Measurements from ENCODE around the gene MRPL40.

Gene MRPL40

DNA sequence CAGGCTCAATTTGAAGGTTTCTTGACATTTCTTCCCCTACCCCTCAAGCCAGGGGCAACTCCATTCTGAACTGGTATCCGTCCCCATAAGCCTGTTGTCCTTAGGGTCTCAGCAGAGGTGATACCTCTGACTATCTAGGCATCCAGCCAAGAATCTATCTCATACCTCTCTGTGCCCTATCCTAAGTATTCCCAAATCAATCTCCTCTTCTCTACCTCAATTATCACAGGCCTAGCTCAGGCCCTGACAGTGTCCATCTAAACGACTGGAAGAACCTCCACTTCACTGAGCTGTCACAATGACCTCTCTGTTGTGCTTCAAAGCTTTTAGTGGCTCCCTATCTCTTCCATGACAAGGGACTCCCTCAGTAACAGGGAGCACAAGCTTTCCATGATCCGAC, 27.7 kb upstream of the MRPL40 start:
- TF ChIP-seq, protein P1, sequence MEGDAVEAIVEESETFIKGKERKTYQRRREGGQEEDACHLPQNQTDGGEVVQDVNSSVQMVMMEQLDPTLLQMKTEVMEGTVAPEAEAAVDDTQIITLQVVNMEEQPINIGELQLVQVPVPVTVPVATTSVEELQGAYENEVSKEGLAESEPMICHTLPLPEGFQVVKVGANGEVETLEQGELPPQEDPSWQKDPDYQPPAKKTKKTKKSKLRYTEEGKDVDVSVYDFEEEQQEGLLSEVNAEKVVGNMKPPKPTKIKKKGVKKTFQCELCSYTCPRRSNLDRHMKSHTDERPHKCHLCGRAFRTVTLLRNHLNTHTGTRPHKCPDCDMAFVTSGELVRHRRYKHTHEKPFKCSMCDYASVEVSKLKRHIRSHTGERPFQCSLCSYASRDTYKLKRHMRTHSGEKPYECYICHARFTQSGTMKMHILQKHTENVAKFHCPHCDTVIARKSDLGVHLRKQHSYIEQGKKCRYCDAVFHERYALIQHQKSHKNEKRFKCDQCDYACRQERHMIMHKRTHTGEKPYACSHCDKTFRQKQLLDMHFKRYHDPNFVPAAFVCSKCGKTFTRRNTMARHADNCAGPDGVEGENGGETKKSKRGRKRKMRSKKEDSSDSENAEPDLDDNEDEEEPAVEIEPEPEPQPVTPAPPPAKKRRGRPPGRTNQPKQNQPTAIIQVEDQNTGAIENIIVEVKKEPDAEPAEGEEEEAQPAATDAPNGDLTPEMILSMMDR (IDR thresholded peaks at IDR 0.05; ENCODE audit: insufficient read depth, low read length, poor library complexity, severe bottlenecking): no peak
- TF ChIP-seq EZH2phosphoT487 (conservative IDR thresholded peaks at IDR 0.05; ENCODE audit: low read length): no peak
- Histone ChIP-seq H3K36me3 (ENCODE audit: low read length) (no peaks in the 10 kb centered on the region), H2AFZ (ENCODE audit: low read depth, low read length, severe bottlenecking) (no peak overlapping the region)

DNA sequence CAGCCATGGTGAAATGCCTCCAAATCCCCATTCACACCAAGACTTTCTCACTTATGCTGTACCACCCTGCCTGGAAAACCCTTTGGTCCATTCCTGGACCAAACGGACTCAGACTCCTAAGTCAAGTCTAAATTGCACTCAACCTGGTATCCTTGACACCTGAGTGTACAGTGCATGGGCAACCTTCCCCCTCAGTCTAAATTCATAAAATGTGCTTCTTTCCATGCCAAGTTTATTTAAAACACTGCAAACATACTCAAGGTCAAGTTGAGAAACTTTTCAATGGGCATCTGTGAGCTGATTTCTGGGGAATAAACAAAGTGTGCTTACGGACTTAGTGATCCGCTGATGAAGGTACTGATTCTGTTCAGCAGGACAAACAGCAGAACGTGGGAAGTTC, 27.2 kb upstream of the MRPL40 start:
- no peaks in the 10 kb centered on the region for H3K9me2 ChIP-seq (replicated peaks; ENCODE audit: insufficient read depth, low read length)
- H3K9ac ChIP-seq (ENCODE audit: low read length): no peak overlapping the region
- H3K4me2 ChIP-seq (ENCODE audit: low read depth, low read length, poor library complexity, severe bottlenecking): no peak overlapping the region
- no peak overlapping the region for H3K27ac ChIP-seq (ENCODE audit: low read depth, low read length)
- no peaks in the 10 kb centered on the region for H3F3A ChIP-seq (ENCODE audit: insufficient read depth)
- H3K4me3 ChIP-seq (ENCODE audit: insufficient read depth, low read length, poor library complexity, severe bottlenecking): no peak overlapping the region
- no peaks in the 10 kb centered on the region for H3K27me3 ChIP-seq (ENCODE audit: low read length)
- H4K20me1 ChIP-seq (ENCODE audit: low read depth, low read length): no peaks in the 10 kb centered on the region
- no peaks in the 10 kb centered on the region for H3K36me3 ChIP-seq (ENCODE audit: low read length)
- H2AFZ ChIP-seq (ENCODE audit: low read depth, low read length, severe bottlenecking): no peak overlapping the region
- H3K9me3 ChIP-seq (ENCODE audit: insufficient read depth, low read length): no peaks in the 10 kb centered on the region
- H3K79me2 ChIP-seq (ENCODE audit: insufficient read depth, low read length): no peaks in the 10 kb centered on the region
- TF ChIP-seq, protein P1 (IDR thresholded peaks at IDR 0.05; ENCODE audit: insufficient read depth, low read length, poor library complexity, severe bottlenecking): no peak
- no peak for TF ChIP-seq EZH2phosphoT487 (conservative IDR thresholded peaks at IDR 0.05; ENCODE audit: low read length)

More for the DNA sequence above, 27.7 kb upstream of the MRPL40 start:
- H3K27me3 ChIP-seq (ENCODE audit: low read length): no peaks in the 10 kb centered on the region
- H3K9me3 ChIP-seq (ENCODE audit: insufficient read depth, low read length): no peaks in the 10 kb centered on the region
- no peak overlapping the region for H3K4me3 ChIP-seq (ENCODE audit: insufficient read depth, low read length, poor library complexity, severe bottlenecking)
- H3K9me2 ChIP-seq (replicated peaks; ENCODE audit: insufficient read depth, low read length): no peaks in the 10 kb centered on the region
- H4K20me1 ChIP-seq (ENCODE audit: low read depth, low read length): no peaks in the 10 kb centered on the region
- no peak overlapping the region for H3K9ac ChIP-seq (ENCODE audit: low read length)
- no peaks in the 10 kb centered on the region for H3K79me2 ChIP-seq (ENCODE audit: insufficient read depth, low read length)
- no peak overlapping the region for H3K4me2 ChIP-seq (ENCODE audit: low read depth, low read length, poor library complexity, severe bottlenecking)
- H3F3A ChIP-seq (ENCODE audit: insufficient read depth): no peaks in the 10 kb centered on the region
- no peak overlapping the region for H3K27ac ChIP-seq (ENCODE audit: low read depth, low read length)

DNA sequence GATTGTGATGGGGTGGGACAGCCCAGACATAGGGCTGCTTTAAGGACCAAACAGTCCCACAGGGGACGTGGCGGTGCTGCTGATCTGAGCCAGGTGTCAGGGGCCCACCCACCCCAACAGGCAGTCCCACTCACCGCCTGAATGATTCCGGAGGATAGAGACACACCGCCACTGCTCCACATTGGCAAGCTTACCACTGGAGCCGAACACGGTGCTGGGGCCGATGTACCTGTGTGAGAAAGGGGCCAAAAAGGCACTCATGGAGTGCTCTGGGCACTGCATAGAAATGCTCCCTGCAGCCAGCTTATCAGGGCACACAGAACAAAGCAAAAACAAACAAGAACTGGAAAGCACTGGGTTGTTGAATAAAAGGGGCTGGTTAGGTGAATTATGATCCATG, 26.7 kb upstream of the MRPL40 start:
- Histone ChIP-seq H4K20me1 (ENCODE audit: low read depth, low read length) (no peaks in the 10 kb centered on the region), H3K27ac (ENCODE audit: low read depth, low read length) (no peak overlapping the region), H2AFZ (ENCODE audit: low read depth, low read length, severe bottlenecking) (no peak overlapping the region), H3K4me2 (ENCODE audit: low read depth, low read length, poor library complexity, severe bottlenecking) (no peak overlapping the region), H3K9me3 (ENCODE audit: insufficient read depth, low read length) (no peaks in the 10 kb centered on the region), H3K79me2 (ENCODE audit: insufficient read depth, low read length) (no peaks in the 10 kb centered on the region), H3K9ac (ENCODE audit: low read length) (no peak overlapping the region), H3F3A (ENCODE audit: insufficient read depth) (no peaks in the 10 kb centered on the region), H3K27me3 (ENCODE audit: low read length) (no peaks in the 10 kb centered on the region), H3K36me3 (ENCODE audit: low read length) (no peaks in the 10 kb centered on the region), H3K9me2 (replicated peaks; ENCODE audit: insufficient read depth, low read length) (no peaks in the 10 kb centered on the region), H3K4me3 (ENCODE audit: insufficient read depth, low read length, poor library complexity, severe bottlenecking) (no peak overlapping the region)
- no peak for TF ChIP-seq EZH2phosphoT487 (conservative IDR thresholded peaks at IDR 0.05; ENCODE audit: low read length)
- TF ChIP-seq, protein P1 (IDR thresholded peaks at IDR 0.05; ENCODE audit: insufficient read depth, low read length, poor library complexity, severe bottlenecking): no peak
